Activated T-cell treated with anti-CD3 and anti-CD28 coated beads for 24 hours (primary cell): ENCODE data around the gene PPIF.

Source experiments
- DNase-seq: peaks from one replicate; pipeline ENCODE4 v3.0.0-alpha.2; 2020; ENCODE audit warnings: low read depth

Gene PPIF

GRCh38 chr10:79347226-79347893 lies at the start of gene PPIF:
TSS of gene PPIF (plus strand) at chr10:79347469. CDS start at chr10:79347549, 80 bp downstream.
- DNase-seq = peak; percentile 93

GRCh38 chr10:79298403-79299244 lies 48.6 kb upstream of the PPIF start:
- DNase-seq = peak; percentile 25

GRCh38 chr10:79299397-79300241 lies 47.6 kb upstream of the PPIF start:
- no peak for DNase-seq

- DNase-seq = no peak
Observed at GRCh38 chr10:79300711-79301110, 46.6 kb upstream of the PPIF start.

- no peak for DNase-seq
Observed at GRCh38 chr10:79301754-79302530, 45.3 kb upstream of the PPIF start.

- DNase-seq = no peak
Observed at GRCh38 chr10:79303631-79304478, 43.4 kb upstream of the PPIF start.

GRCh38 chr10:79304479-79305087 lies 42.7 kb upstream of the PPIF start:
- DNase-seq = no peak

GRCh38 chr10:79305515-79305914 lies 41.8 kb upstream of the PPIF start:
- no peak for DNase-seq

GRCh38 chr10:79305988-79306387 lies 41.3 kb upstream of the PPIF start:
- DNase-seq = no peak

GRCh38 chr10:79306644-79307220 lies 40.5 kb upstream of the PPIF start:
- no peak for DNase-seq

- no peak for DNase-seq
Observed at GRCh38 chr10:79308016-79308415, 39.3 kb upstream of the PPIF start.

- DNase-seq = no peak
Observed at GRCh38 chr10:79308969-79309665, 38.2 kb upstream of the PPIF start.

GRCh38 chr10:79310200-79310865 lies 36.9 kb upstream of the PPIF start:
- DNase-seq = no peak

GRCh38 chr10:79310911-79311573 lies 36.2 kb upstream of the PPIF start:
- DNase-seq = no peak

- no peak for DNase-seq
Observed at GRCh38 chr10:79311581-79312407, 35.5 kb upstream of the PPIF start.

GRCh38 chr10:79312601-79313187 lies 34.6 kb upstream of the PPIF start:
- DNase-seq = no peak

- DNase-seq = no peak
Observed at GRCh38 chr10:79313320-79313719, 33.9 kb upstream of the PPIF start.
